Lower leg skin (tissue), 3 donors: ENCODE results near the gene MRPL9.

Source experiments
- POLR2A ChIP-seq, 2 donors: fragments of 450-650 bp; IDR thresholded peaks; one replicate each; pipeline ENCODE4 v1.6.1; 2016 to 2017; ENCODE audit warnings: antibody characterized with exemption in 2 of 2, mild to moderate bottlenecking in 1 of 2, moderate library complexity in 1 of 2
- TF ChIP-seq, protein P1 (sequence below), 3 donors: fragments of 450-650 bp; IDR thresholded peaks; one replicate each; pipeline ENCODE4 v1.5.1; 2016; ENCODE audit warnings: antibody characterized with exemption in 3 of 3, mild to moderate bottlenecking in 3 of 3, moderate library complexity in 2 of 3

DNA sequence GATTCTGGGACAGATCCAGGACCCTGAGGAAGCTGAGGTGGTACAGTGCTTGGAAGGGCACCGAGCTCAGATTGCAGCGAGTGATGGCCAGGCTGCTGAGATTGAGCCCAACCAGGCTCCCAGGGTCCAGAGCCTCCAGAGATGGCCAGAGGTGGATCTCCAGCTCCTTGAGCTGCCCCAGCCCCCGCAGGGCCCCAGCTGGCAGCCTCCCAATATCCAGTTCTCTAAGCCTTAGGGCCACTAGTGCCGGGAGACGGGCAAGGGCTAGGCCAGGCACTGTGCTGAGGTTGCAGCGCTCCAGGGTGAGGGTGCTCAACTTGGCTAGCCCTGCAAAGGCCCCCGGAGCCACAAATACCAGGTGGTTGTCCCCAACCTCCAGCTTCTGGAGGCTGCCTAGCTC is 38.5 kb upstream of the MRPL9 start:
- TF ChIP-seq, protein P1, sequence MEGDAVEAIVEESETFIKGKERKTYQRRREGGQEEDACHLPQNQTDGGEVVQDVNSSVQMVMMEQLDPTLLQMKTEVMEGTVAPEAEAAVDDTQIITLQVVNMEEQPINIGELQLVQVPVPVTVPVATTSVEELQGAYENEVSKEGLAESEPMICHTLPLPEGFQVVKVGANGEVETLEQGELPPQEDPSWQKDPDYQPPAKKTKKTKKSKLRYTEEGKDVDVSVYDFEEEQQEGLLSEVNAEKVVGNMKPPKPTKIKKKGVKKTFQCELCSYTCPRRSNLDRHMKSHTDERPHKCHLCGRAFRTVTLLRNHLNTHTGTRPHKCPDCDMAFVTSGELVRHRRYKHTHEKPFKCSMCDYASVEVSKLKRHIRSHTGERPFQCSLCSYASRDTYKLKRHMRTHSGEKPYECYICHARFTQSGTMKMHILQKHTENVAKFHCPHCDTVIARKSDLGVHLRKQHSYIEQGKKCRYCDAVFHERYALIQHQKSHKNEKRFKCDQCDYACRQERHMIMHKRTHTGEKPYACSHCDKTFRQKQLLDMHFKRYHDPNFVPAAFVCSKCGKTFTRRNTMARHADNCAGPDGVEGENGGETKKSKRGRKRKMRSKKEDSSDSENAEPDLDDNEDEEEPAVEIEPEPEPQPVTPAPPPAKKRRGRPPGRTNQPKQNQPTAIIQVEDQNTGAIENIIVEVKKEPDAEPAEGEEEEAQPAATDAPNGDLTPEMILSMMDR (IDR thresholded peaks at IDR 0.05), result no peak
- TF ChIP-seq POLR2A (IDR thresholded peaks at IDR 0.05), result no peak
